ENCODE results near the gene PLEKHF1.
"Not testable (repeated sequence)": the region's sequence is repeated elsewhere in the genome, so short reads cannot be mapped to it uniquely, and the experiment has no call there.

The PLEKHF1 gene

DNA sequence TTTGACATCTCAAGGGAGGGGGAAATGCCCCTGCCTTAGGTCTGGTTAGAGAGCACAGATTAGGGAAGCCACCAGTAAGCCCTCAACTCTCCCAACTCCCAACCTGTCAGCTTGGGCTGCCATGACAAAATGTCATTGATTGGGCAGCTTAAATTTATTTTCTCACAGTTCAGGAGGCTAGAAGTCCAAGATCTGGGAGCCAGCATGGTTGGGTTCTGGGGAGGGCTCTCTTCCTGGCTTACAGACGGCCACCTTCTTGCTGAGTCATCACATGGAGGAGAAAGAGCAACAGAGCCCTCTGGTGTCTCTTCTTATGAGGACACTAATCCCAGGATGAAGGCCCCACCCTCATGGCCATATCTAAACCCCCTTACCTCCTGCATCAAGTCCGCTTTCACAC, 25.6 kb downstream of the PLEKHF1 start:
- H3K4me3 ChIP-seq: no peak overlapping the region

DNA sequence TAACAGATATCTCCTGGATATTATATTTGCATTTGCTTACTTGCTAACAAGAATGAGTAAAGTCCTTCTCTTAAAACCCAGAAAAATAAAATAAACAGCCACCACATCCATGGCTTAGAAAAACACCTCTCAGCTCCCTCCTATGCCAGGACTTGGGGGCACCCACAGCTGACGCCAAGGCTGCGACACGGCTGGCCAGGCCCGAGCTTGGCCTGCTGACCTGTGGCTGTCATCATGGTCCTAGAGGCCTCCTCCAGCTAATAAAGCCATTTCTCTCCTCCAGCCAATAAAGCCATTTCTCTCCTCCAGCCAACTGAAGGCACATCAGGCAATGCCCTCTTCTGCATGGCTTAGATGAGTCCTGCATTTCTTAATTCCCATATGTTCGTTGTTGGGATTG, 28.9 kb downstream of the PLEKHF1 start:
- peak overlapping the region in 1 of 21 experiments; percentile 1 for H3K27ac ChIP-seq
- no peak overlapping the region for H3K4me3 ChIP-seq

More for the DNA sequence above, 25.6 kb downstream of the PLEKHF1 start:
- H3K27ac ChIP-seq: no peak overlapping the region

DNA sequence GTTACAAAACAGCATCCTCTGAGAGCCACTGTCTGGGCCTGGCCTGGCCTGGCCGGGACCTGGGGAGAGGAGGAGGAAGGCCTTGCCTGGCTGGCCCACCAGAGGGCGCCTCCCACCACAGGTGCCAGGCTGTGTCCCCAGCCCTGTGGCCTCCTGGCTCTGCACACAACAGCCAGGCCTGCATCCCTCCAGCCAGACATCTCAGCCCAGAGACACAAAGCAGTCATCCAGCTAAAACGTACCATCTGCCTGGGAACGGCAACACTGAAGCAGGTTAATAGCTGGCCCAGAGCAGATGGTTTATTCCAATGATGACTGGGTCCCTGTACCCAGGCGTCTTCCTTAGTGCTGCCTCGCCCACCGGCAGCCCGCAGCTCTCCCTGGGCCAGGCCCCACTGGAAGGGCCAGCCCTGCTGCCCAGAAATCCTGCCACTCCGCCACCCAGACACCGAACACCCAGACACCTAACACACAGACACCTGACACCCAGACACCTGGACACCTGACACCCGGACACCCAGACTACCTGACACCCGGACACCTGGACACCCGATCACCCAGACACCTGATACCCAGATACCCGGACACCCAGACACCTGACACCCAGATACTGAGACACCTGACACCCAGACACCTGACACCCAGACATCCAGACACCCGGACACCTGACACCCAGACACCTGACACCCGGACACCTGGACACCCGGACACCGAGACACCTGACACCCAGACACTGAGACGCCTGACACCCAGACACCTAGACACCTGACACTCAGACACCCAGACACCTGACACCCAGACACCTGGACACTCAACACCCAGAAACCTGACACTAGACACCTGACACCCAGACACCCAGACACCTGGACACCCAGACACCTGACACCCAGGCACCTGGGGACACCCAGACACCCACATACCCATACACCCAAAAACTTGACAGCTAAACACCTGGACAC, 29.7 kb downstream of the PLEKHF1 start:
- Histone ChIP-seq H3K4me3 (no peak overlapping the region), H3K27ac (peak overlapping the region in 4 of 21 experiments; percentile 1 to 68 (median 38))

DNA sequence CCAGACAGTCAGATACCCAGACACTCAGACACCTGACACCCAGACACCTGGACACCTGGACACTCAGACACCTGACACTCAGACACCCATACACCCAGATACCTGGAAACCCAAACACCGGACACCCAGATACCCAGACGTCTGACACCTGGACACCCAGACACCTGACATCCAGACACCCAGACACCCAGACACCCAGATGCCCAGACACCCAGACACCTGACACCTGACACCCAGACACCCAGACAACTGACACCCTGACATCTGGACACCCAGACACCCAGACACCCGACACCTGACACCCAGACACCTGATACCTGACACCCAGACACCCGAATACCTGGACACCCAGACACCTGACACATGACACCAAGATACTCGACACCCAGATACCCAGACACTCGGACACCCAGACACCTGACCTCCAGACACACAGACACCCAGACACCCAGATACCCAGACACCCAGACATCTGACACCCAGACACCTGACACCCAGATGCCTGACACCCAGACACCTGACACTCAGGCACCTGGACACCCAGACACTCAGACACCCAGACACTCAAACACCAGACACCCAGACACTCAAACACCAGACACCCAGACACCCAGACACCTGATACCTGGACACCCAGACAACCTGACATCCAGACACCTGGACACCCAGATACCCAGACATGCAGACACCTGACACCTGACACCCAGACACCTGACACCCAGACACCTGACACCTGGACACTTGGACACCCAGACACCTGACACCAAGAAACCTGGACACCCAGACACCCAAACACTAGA, 30.7 kb downstream of the PLEKHF1 start:
- H3K27ac ChIP-seq: no peak overlapping the region
- H3K4me3 ChIP-seq: no peak overlapping the region

DNA sequence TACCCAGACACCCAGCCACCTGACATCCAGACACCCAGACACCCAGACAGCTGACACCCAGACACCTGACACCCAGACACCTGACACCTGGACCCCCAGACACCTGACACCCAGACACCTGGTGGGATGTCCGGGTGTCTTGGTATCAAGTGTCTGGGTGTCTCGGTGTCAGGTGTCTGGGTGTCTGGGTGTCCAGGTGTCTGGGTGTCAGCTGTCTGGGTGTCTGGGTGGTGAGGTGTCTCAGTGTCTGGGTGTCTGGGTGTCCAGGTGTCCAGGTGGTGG, 31.2 kb downstream of the PLEKHF1 start:
- Histone ChIP-seq H3K4me3 (no peak overlapping the region), H3K27ac (no peak overlapping the region)

DNA sequence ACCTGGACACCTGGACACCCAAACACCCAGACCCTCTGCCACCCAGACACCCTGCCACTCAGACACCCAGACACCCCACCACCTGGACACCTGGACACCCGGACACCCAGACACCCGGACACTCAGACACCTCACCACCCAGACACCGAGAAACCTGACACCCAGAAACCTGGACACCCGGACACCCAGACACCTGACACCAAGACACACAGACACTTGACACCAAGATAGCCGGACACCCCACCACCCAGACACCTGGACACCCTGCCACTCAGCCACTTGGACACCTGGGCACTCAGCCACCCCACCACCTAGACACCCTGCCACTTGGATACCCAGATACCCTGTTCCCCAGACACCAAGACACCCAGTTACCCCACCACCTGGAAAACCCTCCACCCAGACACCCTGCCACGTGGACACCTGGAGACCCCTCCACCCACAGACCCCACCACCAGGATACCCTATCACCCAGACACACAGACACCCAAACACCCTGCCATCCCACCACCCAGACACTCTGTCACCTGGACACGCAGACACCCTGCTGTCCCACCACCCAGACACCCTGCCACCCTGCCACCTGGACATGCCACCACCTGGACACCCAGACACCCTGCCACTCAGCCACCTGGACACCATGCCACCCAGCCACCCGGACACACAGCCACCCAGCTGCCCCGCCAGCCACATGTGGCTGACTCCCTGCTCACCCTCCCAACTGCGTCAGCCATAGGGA, 32.4 kb downstream of the PLEKHF1 start:
- Histone ChIP-seq H3K27ac (no peak overlapping the region), H3K4me3 (no peak overlapping the region)

DNA sequence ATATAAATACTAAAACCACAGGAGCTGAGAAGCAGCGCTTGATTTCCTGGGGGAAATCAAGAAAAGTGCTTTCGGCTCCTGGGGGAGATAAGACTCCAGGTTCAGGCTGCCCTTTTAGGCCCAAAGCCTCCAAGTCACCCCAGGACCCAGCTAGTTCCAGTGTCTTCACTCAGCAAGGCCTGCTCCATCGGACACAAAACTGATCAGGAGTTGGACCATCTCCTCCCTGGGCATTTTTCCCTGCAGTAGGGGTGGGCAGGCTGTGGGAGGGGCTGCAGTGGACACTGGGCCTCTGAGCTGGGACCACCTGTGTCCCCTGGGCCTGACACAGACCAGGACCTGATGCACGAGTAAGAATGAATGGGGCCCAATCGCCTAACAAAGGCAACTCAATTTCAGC, 34.6 kb downstream of the PLEKHF1 start:
- H3K27ac ChIP-seq: no peak overlapping the region
- H3K4me3 ChIP-seq: no peak overlapping the region

DNA sequence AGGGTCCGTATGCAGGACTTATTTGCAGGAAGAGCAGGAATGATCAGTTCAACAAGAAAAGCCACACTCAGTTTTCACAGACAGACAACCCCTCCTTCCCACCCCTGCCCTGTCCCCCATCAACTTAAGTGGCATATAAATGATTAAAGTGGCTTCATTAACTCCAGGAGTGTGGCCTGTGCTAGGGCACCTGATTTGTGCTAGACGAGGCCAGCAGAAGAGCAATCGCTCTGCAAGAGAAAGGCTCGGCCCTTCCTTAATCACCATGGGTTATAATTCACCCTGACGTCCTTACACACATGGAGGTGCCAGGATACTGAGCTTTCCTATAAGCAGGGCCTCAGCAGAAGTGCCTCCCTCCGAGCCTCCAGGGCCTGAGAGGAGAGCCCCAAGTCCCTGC, 35.2 kb downstream of the PLEKHF1 start:
- Histone ChIP-seq H3K4me3 (no peak overlapping the region), H3K27ac (no peak overlapping the region)

DNA sequence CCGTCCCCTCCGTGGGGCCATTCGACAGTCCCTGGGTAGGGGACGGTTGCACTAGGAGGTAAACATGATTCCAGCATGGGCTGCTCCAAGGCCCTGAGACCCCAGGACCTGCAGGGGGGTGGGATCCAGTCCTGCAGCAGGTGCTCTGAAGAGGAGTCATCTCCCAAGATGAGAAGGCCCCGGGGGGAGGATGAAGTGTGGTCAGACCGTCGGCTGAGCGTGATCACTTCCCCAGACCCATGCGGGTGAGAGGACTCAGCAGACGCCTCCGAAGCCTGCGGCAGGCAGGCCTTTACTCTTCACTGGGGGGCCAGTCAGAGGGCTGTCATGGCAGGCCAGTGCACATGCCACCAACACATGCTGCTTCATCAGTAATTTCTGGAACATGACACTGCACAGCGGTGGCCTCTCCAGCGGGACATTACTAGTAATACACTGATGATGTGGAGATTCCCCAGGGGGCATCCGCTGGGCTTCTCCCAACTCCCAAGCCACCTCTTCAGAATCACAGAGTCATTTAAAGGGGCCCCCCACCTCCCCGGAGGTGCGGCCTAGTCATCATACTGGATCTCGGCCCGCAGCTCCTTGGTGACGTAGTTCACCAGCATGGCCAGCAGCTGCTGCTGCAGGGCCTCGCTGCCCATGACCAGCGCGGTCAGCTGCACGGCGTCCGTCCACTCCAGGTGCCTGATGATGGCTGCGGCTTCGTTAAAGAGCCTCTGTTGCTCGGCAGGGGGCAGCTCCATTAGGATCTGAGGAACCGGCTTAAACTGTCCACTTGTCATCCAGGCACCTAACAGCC, 37.1 kb downstream of the PLEKHF1 start:
- no peak overlapping the region for H3K27ac ChIP-seq
- no peak overlapping the region for H3K4me3 ChIP-seq

DNA sequence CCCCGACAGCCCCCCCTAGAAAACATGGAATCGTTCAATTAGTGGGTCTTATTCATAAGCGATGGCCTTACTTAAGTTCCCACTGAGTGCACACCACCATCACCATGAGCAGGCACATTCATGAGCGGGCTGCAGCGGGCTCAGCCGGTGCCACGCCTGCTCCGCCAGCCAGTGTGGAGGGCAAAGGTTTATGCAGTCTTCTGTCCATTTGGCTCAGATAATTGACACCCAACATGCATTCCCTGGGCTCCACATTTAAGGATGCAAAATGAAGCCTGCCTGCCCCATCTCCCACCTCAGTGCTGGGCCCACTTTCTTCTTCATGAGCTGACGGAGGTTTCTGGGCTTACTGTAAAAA, 37.7 kb downstream of the PLEKHF1 start:
- Histone ChIP-seq H3K4me3 (no peak overlapping the region), H3K27ac (no peak overlapping the region)

DNA sequence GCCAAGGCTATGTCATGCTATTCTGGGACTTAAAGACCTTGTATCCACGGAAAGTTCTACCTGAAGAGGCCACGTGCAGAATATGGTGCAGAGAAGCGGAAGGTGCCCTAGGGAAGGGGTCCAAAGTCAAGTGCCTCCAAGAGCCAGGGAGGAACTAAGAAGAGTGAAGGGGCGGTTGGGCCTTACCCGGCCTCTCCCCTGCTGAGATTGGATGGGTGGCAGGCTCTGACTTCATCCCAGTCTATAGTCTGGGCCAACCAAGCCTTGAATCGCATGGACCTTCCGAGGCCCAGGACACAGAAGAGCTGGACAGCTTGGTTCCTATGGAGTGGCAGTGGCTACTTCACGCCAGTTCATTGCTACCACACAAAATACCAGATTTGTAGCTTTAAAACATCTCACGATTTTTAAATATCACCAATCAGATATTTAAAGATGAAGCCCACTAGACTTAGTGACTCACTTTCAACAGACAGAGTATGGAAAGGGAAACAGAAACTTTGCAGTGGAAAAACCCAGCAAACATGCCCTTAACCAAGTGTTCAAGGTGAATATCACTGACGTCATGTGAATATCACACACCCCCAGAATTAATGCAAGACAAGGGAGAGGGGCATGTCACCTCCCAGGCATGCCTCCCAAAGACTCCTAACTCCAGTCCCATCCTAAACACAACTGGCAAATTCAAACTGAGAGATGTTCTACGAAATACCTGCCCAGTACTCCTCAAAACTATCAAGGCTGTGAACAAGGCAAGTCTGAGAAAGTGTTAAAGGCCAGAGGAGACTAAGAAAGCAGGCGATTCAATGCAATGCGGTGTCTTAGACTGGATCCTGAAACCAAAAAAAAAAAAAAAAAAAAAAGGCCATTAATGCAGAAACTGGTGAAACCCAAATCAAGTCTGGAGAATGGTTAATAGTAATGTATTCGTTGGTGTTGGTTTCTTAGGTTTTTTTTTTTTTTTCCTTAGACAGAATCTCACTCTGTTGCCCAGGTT, 39.6 kb downstream of the PLEKHF1 start:
- peak overlapping the region in 3 of 21 experiments; percentile 14 to 48 (median 22) for H3K27ac ChIP-seq
- H3K4me3 ChIP-seq: no peak overlapping the region

DNA sequence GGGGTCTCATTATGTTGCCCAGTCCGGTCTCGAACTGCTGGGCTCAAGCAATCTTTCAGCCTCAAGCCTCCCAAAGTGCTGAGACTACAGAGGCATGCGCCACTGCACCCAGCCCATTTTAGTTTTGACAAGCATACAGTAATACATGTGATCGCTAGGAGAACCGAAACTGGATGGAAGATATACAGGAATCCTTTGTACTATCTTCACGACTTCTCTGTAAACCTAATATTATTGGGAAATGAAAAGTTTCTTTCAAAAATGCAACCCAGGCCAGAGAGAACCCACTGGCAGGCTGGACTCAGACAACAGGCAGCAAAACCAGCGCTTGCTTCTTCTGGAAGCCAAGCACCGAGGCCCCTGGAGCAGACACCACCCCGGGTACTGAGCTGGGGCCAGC, 40.4 kb downstream of the PLEKHF1 start:
- Histone ChIP-seq H3K27ac (peak overlapping the region in 1 of 21 experiments; percentile 48), H3K4me3 (no peak overlapping the region)

DNA sequence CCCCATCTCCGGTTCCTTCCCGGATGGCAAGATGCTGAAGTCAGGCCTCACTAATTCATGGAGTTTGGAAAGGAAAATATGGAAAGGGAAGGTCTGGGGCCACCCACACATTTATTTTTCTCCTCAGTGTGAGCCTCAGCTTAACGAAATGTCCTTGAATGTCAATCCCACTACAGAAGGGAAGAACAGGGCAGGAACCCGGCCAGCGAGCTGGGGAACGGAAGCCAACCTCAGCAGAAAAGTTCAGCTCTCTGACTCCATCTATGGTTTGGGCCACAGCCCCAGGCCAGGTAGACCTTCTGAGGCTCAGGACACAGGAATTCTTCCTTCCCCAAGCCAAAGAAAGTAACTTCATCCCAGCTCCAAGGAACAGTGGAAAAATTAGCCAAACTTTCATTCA, 41.4 kb downstream of the PLEKHF1 start:
- peak overlapping the region in 3 of 21 experiments; percentile 9 to 48 (median 23) for H3K27ac ChIP-seq

DNA sequence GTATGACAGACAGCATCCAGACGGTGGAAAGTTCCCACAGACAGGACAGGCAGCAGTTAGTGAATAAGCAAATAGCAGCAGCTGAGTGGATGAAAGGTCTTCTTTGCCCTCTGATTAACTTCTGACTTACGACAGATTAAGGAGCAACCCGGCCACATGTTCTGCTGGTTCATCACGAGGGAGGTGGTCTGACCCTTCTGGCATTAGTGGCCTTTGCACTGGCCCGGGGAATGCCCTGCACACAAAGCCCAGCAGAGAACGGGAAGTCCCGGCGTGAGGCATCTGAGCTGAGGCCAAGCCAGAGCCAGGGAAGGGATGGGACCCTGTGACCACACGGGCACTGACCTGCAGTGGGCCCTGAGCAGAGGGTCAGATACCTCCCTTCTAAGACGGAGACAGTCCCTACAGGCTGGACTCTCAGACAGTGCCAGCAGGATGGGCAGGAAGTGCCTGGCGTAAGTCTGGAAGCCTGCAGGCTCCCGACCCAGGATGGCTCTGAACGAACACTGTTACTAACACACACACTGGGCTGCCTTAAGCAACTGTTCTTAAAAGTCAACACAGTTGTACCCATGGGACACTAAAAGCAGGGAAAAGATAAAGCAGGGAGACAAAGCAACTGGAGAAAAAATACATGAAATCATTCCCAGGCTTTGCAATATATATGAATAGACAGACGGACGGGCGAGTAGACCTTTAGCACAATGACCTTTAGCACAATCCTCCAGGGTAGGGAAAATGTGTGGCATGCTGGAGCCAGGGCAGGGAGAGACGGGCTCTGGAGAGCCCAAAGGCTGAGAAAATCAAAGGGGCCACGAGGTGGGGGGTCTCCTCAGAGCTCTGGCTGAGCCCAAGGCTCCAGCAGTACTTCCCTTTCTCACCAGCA, 43.5 kb downstream of the PLEKHF1 start:
- Histone ChIP-seq H3K4me3 (no peak overlapping the region), H3K27ac (peak overlapping the region in 3 of 21 experiments; percentile 42 to 54 (median 51))

More for the DNA sequence above, 41.4 kb downstream of the PLEKHF1 start:
- no peak overlapping the region for H3K4me3 ChIP-seq

DNA sequence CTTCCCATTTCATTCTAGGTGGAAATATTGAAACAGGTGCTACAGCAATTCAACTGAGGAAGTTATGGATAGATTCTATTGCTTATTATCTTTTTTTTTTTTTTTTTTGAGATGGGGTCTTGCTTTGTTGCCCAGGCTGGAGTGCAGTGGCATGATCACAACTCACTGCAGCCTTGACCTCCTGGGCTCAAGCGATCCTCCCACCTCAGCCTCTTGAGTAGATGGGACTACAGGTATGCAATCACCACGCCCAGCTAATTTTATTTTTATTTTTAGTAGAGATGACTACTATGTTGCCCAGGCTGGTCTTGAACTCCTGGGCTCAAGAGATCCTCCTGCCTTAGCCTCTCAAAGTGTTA, 44.2 kb downstream of the PLEKHF1 start:
- H3K27ac ChIP-seq: peak overlapping the region in 1 of 21 experiments; percentile 34
- not testable (repeated sequence) for H3K4me3 ChIP-seq

DNA sequence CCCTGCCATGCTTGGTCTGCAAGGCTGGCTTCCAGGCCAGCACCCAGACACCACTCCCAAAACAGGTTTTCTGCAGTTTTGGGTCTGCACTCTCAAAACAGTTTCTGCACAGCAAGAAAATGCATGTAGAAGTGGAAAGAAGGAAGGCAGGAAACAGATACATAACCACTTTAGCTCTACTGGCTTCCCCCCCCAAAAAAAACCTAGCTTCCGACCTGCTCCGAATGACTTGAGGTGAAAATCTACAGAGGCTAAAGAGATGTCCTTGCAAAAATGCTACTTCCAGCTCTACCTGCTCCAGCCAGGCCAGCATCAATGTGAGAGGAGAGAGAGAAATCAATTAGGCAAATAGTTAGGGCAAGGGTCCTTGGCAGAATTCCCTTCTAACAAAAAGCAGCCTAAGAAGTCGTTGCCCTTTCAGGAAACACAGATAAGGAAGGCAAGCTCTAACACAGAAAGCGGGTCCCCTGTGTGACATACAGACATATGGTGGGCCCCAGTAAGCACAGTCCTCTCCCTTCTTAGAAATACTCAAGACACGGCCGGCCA, 46.4 kb downstream of the PLEKHF1 start:
- H3K27ac ChIP-seq: no peak overlapping the region
- no peak overlapping the region for H3K4me3 ChIP-seq
